HG03025 (cell line): ENCODE data around the gene IFFO2.

Experiments used
- ATAC-seq: cut with Tn5 transposase; IDR thresholded peaks from one replicate; pipeline ENCODE4 v1.9.1; 2021; ENCODE audit warnings: mild to moderate bottlenecking, moderate library complexity; ENCODE audit not compliant: unreplicated experiment, low FRiP score

IFFO2 gene

DNA sequence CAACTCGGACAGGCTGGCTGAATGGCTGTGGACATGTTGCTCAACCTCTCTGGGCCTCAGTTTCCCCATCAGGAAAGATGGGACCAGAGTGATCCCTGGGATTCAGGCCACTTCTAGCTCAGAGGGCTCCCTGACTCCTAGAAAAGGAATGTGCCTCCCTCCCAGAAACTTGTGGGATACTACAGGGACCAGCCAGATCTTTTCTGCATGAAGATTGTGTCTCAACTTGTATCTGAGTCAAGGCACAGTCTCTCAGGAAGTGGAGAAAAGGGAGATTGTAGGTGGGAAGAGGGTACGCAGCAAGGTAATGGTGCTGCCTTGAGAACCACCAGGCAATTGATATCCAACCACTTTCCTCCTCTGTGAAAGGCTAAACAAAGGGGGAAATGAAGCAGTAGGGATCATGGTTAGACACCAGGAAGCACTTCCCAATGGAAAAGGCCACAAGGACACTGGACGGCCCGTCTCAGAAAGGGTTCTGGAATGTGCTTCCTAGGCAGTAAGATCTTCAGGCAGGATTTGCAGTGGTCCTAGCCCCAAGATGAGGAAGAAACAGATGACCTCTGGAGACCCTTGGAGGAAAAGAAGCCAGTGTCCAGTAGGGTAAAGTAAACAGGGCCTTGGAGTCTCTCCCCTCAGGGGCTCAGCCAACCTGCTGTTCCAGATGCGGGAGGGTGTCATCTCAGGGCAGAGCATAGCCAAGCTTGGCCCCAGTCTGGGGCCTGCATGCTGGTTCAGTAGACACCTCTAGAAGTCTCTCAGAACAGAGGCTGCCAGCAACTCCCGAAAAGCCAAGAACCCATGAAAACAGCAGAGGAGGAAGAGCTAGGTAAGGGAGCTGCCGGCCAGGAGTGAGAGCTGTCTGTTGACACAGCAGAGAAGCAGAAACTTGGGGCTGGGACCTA lies 16.8 kb downstream of the IFFO2 start:
- ATAC-seq, result no peak

DNA sequence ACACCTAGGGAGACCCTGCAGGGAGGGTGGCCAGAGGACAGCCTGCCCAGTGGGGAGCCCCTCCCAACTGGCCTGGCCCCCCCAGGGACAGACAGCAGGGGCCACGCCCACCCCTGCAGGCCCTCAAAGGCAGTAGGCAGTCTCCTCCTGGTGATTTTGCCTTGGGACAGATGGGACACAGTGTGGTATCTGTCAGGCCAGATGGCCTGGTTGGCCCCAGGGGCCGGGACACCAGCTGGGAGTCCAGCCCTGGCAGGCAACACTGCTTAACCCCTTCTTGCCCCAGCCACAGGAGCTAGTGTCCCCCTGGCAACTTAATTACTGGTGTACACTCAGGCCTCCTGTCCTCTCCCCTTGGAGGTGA lies 17.8 kb downstream of the IFFO2 start:
- no peak for ATAC-seq

DNA sequence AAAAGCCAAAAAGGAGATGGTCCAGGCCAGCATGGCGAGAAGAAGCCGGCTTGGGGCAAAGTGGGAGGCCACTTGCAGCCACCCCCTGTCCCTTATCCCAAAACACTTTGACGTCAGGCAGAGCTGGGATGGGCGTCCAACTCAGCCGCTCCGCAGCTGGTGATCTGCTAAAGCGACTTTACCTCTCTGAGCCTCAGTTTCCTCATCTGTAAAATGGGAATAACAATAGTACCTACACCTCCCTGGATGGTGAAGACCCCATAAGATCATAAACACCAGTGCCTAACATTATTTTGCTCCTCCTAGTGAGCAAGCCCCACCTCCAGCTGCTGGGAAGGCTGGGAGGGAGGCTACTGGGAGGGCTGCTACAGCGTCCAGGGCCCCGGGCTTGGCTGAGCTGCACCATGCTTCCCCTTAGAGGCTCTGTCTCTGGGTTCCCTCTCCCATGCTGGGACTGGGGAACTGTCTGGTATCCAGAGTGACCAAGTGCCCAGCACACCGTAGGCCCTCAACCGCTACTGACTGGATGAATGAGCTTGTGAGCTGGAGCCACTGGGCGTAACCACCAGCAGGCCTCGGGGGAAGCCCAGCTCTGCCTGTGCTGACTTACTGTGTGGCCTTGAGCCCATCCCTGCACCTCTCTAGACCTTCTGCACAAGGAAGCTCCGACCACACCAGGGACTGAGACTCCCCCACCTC lies 18.3 kb downstream of the IFFO2 start:
- no peak for ATAC-seq

DNA sequence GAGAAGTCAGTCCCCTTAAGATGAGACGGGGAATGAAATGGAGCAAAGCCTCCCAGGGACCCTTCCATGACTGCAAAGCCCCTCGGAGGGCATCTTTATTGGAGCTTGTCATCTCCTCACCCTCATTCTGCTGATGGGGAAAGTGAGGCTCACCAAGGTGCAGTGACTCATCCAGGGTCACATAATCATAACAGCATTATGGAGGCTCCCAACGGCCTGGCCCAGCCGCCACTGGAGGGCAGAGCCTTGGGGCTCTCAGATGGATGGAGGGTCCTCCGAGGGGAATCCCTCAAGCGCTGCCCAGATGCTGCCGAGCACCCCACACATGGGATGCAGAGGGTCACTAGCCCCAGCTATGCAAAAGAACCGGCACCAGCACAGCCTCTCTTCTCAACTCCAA lies 18.9 kb downstream of the IFFO2 start:
- no peak for ATAC-seq

DNA sequence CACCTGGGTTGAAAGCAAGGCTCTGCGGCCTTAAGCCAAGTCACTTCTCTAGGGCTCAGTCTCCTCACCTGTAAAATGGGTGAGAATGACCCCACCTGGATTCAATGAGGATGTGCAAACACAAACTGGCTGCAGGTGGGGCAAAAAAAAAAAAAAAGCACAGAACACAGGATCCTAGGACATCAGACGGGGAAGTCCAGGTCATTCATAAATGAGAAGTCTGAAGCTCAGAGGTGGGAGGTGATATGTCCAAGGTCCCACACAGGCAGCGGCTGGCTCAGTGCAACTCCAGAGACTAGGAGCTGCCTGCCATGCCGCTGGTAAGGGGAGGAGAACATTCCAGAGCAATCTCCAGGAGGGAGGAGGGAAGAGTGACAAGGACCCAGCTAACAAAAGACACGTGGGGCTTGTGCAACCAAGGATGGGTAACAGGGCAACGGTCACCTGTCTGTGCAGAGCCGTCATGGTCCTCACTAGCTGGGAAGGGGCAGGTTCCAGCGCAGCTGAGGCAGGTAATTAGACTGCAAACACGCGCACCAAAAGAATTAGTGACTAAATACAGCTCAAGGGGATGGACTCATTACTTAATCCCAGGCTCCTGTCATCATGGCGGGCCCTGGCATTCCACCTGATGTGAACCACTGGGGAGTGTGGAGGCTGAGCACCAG lies 19.5 kb downstream of the IFFO2 start:
- no peak for ATAC-seq

DNA sequence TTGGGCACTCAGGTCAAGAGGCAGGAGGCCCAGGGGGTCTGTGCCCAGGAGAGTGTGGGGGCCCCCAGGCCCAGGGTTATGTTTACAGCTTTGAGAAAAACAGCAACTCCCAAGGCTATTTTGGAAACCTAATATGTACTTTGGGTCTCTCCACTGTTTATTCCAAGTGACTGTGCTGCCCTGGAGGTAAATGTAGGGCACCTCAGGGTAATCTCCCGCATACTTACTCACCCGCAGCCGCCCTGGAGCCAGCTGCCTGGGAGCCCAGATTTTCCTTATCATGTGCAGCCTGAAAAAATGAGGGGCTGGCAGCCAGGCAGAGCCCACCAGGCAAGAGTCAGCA lies 20.0 kb downstream of the IFFO2 start:
- ATAC-seq, result no peak

DNA sequence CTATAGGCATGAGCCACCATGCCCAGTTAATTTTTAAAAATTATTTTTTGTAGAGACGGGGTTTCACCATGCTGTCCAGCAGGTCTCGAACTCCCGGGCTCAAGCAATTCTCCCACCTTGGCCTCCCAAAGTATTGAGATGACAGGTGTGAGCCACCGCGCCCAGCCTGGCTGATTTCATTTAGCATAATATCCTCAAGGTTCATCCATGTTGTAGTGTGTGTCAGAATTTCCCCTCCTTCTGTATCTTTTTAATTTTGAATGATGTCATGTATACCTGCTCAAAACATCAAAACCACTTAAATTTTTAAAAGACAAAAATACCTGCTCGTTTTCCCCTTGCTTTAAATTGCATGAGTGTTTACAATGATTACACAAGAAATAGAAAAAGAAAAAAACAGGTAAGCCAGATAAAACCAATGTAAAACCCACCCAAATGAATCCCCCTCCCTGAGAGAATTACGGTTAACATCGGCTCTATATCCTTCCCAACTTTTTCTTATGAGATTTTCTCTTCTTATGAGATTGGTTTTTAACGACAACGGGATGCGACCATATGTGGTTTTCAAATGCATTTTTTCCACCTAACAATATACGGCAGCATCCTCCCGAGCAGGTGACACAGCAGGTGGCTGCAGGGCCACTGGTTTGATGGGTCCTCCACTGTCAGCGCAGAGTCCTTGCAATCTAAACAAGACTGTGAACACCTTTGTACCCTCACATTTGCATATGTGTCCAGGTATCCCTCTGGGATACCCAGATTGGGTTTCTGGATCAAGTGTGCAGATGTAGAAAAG lies 22.1 kb downstream of the IFFO2 start:
- ATAC-seq, result no peak

DNA sequence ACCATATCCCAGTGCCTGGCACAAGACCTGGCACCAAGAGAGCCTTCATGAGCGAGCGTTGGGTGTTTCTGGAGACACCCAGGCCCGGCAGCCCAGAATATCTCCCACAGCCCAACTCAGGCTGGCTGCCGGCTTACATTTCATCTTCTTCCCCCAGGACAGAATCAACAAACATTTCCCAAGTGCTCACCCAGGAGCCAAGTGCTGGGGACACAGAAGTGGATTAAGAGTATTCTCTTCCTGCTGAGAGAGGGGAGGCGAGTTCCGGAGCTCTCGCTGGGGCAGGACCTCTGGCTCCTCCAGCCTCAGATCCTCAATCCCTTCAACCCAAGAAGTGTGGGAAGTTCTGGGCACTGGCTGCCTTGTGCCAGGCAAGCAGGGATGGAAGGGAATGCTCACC lies 23.6 kb downstream of the IFFO2 start:
- no peak for ATAC-seq

DNA sequence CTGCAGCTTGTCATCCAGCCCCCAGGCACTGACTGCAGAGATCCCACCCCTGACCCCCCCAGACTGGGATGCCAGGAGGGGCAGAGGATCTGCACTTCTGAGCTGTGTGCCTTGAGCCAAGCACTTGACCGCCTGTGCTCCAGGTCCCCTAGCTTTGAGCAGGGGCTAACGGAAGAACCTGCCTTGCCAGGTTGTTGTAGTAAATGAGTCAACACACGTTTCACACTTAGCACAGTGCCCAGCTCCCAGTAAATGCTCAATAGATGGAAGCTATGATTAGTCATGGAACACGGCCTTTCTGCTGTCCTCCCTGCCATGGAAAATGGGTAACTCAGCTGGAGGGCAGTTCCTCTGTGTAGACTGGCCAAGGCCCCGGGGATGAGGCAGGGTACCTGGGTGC lies 24.1 kb downstream of the IFFO2 start:
- ATAC-seq, result no peak

DNA sequence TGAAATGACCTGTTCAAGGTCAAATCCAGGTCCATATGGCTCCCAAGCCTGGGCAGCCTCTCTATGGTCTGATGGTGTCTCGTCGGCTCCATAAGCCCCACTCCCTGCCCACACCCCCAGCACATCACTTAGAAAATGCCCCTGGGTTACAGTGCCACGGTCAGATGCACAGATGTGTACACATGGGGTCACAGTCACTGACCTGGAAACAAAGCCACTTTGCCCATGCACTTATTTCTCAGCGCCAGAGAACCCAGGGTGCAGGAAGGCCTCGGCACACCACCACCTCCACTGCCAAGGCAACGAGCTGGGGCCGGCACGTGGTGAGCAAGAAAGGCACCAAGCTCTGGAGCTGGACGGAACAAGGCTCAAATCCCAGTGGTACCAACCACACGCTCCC lies 24.7 kb downstream of the IFFO2 start:
- no peak for ATAC-seq

DNA sequence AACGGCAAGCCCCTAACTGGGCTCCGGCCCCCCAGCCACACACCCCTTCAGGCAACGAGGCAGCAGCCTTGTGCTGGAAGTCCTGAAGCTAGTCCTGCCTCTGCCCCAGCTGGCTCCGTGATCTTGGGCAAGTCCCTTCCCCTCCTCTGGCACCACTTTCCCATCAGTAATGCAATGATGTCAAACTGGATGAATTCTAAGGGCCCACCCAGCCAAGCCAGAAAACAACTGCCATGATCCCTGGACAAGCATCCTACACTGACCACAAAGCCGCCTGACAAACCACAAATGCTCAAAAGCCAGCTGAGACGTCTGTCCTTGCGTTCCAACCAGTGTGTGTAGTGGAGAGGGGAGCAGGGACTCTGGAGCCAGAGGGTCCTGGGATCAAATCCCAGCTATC lies 26.8 kb downstream of the IFFO2 start:
- no peak for ATAC-seq

DNA sequence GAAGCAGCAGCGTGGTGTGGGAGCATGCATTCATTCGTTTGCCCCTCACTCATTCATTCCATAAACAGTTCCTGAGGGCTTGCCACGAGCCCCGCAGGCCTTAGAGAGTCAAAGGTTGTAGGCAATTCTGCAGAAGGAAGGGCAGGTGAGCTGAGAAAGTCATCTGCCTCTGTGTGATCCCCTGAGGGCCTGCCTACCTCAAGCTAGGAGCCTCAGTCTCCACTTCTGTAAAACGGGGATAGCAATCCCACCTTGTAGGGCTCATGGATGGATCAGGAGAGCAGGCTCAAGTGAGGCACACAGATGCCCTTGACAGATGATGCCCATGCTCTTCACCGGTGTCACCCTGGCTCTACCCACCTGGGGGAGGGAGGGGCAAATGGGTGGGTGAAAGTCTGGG lies 27.5 kb downstream of the IFFO2 start:
- ATAC-seq, result no peak

DNA sequence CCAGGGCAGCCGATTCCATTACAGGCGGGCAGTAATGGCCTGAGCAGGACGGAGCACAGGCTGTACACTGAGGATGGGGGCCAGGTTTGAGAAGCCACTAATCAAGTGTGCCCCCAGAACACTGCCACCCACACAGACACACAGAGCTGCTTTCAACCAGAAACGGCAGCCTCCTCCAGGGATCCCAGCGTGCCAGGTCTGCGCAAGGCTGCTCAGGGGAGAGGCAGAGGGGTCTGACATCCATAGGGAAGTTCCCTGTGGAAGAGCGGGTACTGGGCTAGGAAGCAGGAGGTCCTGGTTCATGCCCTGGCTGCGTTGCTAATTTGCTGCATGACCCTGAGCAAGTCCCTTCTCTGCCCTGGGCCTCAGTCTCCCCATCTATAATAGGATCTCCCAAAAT lies 28.1 kb downstream of the IFFO2 start:
- no peak for ATAC-seq

DNA sequence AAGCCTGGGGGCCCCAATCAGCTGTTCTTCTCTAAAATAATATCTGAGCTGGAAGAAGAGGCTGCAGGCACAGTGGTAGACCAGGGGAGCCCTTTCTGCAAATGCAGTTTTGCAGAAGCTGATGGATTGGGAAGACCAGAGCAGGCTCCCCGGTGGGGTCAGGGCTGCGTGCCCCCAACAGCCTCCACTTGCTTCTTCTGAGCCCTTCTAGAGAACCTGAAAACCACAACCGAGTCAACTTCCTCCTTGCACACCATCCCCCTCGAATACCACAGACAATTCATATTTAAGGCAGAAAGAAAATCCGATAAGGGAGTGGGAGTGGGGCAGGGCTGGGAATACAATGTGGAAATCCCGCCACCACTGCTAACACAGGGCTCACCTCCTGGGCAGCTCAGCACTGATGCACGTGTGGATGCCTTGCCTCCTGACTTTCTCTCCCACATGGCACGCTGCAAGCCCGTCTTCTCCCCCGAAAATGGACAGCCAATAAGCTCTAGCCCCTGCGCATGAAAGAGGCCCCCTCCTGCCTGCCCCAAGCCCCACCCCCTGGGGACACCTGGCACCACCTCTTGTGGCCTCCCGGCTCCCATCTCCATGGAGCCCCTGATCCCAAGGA lies 28.7 kb downstream of the IFFO2 start:
- ATAC-seq, result no peak

DNA sequence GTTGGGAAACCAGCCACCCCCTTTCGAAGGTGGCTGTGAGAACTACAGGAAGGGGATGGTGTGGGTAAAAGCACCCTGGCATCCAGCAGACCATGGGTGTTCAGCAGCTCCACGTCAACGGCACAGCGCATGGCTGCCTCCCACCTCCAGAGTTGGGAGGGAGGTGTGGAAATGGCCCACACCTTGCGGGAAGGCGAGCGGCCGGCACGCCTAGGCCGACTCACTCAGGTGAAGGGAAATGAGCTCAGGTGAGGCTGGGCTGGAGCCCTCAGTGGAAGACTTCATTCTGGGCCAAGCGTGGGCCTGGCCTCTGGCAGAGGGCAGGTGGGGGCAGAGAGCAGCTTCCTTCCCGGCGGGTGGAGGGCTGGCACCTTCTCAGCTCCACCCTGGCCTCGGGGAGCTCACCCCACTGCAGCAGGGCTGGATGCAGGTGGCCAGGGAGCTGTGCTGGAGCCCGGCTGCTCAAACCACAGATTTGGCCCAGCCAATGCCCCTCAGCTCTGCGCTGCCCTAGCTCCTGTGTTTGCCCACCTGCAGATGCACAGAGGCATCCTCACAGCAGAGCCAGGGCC lies 29.3 kb downstream of the IFFO2 start:
- ATAC-seq, result no peak

DNA sequence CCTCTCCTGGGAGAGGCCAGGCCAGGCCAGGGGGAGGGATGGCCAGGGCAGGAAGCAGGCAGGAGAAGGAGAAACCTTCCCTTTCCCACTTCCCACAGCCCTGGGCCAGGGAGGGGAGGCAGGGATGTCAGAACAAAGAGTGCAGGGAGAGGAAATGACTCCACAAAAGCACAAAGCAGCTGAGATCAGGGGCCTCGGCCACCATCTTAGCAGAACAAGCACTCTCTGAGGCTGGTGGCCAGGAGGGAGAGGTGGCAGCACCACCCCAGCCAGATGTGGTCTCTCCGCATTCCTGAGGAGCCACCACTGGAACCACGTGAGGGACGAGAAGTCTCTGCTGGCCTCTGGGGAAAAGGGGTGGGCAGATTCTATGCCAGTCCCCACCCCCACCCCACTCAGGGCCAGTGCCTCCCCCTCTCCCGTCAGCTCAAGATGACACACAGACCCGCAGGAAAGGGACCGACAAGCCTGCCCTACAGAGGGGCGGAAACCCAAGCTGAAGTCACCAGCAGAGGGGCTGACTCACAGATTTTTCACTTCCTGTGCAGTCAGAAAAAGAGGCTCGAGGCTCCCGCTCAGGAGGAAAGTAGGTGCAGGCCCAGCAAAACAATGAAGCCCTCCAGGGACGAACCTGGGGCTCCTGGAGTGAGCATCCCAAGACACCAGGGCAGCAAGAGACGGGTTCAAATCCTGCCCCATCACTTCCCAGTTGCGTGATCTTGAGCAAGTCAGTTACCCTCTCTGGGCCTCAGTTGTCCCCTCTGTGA lies 30.0 kb downstream of the IFFO2 start:
- no peak for ATAC-seq

DNA sequence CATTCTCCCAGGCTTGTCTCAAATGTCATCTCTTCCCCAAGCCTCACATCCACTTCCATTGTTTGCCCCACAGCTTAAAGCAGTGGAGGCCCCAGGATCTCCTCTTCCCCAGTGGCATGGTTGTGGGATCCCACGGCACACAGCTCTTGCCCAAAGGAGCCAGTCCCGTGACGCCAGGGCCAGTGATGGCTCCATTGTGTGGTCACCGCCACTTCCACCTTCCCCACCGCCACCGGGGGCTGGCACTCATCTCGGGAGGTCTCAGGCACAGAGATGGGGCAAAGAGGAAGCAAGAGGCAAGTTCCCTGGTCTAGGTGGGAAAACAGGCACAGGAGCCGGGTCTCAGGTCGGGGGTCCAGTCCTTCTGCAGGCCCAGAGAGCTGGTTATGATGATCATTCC lies 31.2 kb downstream of the IFFO2 start:
- no peak for ATAC-seq

DNA sequence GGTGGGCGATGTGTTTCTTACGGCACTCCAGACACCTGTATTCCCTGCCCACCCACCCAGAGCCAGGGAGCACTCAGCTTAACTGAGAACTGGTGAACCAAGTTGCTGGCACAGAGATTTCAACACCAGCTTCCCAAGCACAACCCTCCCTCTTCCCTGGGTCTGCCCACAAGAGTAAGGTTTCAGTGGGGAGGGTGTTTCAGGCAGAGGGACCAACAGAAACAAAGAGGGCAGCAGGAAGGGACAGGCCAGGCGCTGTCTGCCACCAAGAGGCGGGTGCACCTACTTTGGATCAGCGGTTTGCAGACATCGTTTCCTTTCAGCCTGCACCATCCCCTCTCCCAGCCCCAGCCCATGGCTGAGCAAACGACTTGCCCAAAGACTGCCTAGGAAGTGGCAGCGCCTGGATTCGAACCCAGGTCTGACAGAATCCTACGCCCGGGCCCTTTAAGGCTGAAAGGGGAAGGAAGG lies 32.2 kb downstream of the IFFO2 start:
- no peak for ATAC-seq

DNA sequence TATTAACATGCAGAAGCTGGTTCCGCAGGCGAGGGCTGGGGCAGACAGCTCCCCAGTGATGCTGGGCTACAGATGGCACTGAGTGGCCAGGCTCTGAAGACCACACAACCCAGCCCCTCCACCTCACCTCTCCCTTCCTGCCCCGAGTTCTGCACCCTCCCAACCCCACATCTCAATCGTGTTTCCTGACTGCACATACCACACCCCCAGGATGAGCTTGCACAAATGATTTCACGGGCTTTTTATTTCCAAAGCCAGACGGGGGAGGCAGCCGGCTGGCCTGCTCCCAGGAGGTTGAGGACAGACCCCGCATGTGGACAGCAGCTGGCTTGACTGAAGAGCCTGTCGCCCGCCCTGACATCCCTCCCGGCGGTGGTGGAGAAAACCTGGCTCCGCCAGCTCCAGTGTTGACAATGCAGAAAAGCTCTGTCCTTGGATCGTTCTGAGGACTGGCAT lies 32.7 kb downstream of the IFFO2 start:
- ATAC-seq, result no peak
